ENCODE measurements around the gene SLK.

Gene SLK

DNA sequence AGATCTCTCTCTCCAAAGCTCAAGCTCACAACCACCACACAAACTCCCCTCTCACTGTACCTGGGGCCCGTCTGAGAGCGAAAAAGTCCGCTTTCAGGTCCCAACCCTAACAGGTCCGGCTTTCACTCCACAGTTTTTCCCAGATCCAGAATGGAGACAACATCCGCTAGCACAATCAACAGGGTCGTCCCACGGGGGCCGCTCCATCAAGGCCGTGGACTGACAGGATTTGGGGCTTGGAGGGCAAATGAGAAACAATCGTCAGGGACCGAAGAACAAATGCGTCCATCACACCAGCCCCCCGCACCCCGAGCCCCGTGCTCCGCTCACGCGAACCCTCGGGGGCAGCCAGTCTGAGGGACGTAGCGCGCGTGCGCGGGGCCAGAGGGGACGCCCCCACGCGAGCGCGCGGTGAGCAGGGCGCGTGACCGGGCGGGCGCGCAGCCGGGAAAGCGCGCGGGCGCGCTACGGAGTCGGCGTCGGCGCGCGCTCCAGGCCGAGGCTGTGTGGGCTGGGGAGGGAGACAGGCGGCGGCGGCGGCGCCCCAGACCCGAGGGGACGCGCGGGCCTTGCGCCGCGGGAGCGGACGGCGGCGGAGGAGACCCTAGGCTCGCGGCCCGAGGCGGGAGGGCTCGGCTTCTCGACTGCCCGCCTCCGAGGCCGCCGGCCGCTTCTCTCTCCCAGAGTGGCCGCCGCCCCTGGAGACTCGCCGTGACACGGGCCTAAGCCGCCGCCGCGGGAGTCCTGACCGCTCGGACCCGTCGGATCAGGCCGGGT lies at the start of gene SLK:
Gene SLK, plus strand, starts transcription at position 470 of the 777 bp plus-strand sequence. CDS start 606 bp downstream, outside the sequence.
- Histone ChIP-seq H3K27ac (peak within 1 kb of the TSS; percentile 60; the same call in 1 of the 2 replicates), H3K36me3 (ENCODE audit: insufficient read depth, low read length) (no peaks in the 10 kb centered on the region), H3K4me3 (peak within 1 kb of the TSS; percentile 91), H3K9ac (ENCODE audit: insufficient read length) (peak within 1 kb of the TSS; percentile 80), H3K9me3 (ENCODE audit: low read depth, low read length) (no peaks in the 10 kb centered on the region)
- TF ChIP-seq EZH2 (IDR thresholded peaks at IDR 0.05) (no peak), POLR2AphosphoS5 (IDR thresholded peaks at IDR 0.05; ENCODE audit: borderline replicate concordance, low read depth, low read length) (peak; percentile 75), FOXP2 (optimal IDR thresholded peaks at IDR 0.05; ENCODE audit: control extremely low read depth, extremely low read length, insufficient read depth) (no peak)
- no peak for DNase-seq (ENCODE audit: low read depth, low spot score)

DNA sequence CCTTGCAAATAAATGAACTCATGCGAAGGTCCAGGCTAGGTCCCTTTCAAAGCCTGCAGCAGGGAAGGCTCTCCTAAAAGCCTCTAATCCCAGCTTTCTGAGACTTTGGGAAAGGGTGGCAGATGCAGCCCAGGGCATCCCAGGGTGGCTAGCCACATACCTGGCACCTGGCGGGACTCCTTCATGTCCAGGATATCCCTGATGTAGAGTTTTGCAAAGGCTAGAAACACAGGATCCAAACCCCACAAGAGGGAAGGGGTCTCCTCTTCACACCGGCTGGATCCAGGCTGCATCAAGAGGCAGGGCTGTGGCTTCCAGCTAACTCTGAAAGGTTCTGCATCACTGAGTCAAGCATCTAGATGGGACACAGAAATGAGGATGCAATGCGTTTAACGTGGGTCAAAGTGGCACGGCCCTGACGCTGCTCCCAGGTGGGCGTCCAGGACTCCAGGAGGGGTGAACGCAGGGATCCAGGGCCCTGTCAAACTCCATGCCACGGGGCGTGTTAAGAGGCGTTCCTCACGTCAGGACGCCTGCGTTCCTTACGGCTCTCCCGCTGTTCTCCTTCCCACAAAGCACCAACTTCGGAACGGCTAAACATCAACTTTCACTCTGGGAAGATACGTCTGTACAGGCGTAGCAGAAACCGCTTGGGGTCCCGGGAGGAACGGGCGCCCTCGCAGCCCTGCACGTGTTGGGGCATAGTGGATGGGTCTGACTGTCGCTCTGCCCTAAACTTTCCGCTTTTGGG lies 49.5 kb upstream of the SLK start:
- peak overlapping the region; percentile 85 for H3K4me3 ChIP-seq
- peak overlapping the region; percentile 81 for H3K9ac ChIP-seq (ENCODE audit: insufficient read length)
- H3K27ac ChIP-seq = peak overlapping the region; percentile 62; the same call in 1 of the 2 replicates
- H3K36me3 ChIP-seq (ENCODE audit: insufficient read depth, low read length) = no peaks in the 10 kb centered on the region
- TF ChIP-seq EZH2 (IDR thresholded peaks at IDR 0.05) (no peak), FOXP2 (optimal IDR thresholded peaks at IDR 0.05; ENCODE audit: control extremely low read depth, extremely low read length, insufficient read depth) (no peak), POLR2AphosphoS5 (IDR thresholded peaks at IDR 0.05; ENCODE audit: borderline replicate concordance, low read depth, low read length) (no peak)
- DNase-seq (ENCODE audit: low read depth, low spot score) = no peak
- H3K9me3 ChIP-seq (ENCODE audit: low read depth, low read length) = no peaks in the 10 kb centered on the region

DNA sequence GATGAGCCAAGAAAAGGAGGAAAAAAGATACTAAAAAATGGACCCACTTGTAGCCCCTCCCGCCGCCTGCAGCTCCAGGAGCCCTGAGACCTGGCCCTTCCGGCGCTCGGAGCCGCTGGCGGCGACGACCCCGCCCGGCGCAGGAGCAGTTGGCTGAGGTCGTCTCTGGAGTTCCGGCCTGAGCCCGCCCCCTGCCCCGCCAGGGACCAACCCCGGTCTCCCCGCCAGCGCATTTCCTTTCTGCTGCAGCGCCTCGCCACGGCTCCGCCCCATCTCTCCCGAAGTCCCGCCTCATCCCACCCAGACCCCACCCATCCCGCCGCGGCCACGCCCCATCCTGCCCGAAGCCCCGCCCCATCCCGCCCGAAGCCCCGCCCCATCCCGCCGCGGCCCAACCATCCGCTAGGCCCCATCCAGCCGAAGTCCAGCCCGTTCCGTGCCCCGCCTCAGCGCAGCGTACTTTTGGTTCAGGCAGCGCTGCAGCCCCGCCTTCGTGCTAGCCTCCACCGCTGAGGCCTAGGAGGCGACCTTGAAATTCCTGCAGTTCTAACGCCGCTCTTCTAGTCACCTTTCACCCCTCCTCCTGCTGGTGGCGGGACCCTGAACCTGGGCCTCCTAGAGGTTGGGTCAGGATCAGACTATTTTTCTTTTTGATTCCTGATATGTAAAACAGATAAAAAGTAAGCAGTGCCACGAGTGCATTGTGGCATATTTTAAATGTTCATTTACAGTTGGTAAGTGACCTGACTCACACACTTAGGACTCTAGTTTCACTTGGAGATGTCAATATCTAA lies 48.7 kb upstream of the SLK start, which contains the start of gene STN1:
Gene STN1, minus strand, starts transcription at position 132 of the 794 bp plus-strand sequence. CDS start 590 bp downstream, outside the sequence.
- no peaks in the 10 kb centered on the region for H3K36me3 ChIP-seq (ENCODE audit: insufficient read depth, low read length)
- no peak for DNase-seq (ENCODE audit: low read depth, low spot score)
- H3K4me3 ChIP-seq = peak within 1 kb of the TSS; percentile 85
- H3K27ac ChIP-seq = peak within 1 kb of the TSS; percentile 62; the same call in 1 of the 2 replicates
- H3K9ac ChIP-seq (ENCODE audit: insufficient read length) = peak within 1 kb of the TSS; percentile 81
- TF ChIP-seq FOXP2 (optimal IDR thresholded peaks at IDR 0.05; ENCODE audit: control extremely low read depth, extremely low read length, insufficient read depth) = no peak
- peak; percentile 63 for TF ChIP-seq POLR2AphosphoS5 (IDR thresholded peaks at IDR 0.05; ENCODE audit: borderline replicate concordance, low read depth, low read length)
- TF ChIP-seq EZH2 (IDR thresholded peaks at IDR 0.05) = no peak
- H3K9me3 ChIP-seq (ENCODE audit: low read depth, low read length) = no peaks in the 10 kb centered on the region

DNA sequence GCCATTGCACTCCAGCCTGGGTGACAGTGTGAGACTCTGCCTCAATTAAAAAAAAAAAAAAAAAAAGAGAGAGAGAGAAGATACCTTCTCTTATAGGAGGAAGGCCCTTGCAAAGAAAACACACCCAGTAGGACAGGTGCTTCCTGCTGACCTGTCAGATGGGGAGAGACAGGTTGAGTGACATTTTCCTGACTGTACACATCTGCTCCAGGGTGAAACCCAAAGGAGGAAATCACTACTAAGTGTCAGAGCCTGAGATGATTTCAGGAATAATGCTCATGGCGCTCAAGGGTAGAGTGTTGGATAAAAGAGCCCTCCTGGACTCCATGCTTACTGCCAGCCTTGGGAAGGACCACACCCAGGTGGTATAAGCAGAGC lies 47.3 kb upstream of the SLK start:
- TF ChIP-seq EZH2 (IDR thresholded peaks at IDR 0.05) (no peak), POLR2AphosphoS5 (IDR thresholded peaks at IDR 0.05; ENCODE audit: borderline replicate concordance, low read depth, low read length) (no peak), FOXP2 (optimal IDR thresholded peaks at IDR 0.05; ENCODE audit: control extremely low read depth, extremely low read length, insufficient read depth) (no peak)

GRCh38 chr10:103921248-103921647 lies 45.7 kb upstream of the SLK start:
- DNase-seq (ENCODE audit: low read depth, low spot score) = no peak
- Histone ChIP-seq H3K9me3 (ENCODE audit: low read depth, low read length) (no peaks in the 10 kb centered on the region), H3K27ac (no peak overlapping the region), H3K9ac (ENCODE audit: insufficient read length) (no peak overlapping the region), H3K4me3 (no peak overlapping the region), H3K36me3 (ENCODE audit: insufficient read depth, low read length) (no peaks in the 10 kb centered on the region)
- TF ChIP-seq EZH2 (IDR thresholded peaks at IDR 0.05) (no peak), POLR2AphosphoS5 (IDR thresholded peaks at IDR 0.05; ENCODE audit: borderline replicate concordance, low read depth, low read length) (no peak), FOXP2 (optimal IDR thresholded peaks at IDR 0.05; ENCODE audit: control extremely low read depth, extremely low read length, insufficient read depth) (no peak)

More for the DNA sequence above, 47.3 kb upstream of the SLK start:
- H3K9me3 ChIP-seq (ENCODE audit: low read depth, low read length) = no peaks in the 10 kb centered on the region
- H3K27ac ChIP-seq = no peak overlapping the region
- H3K9ac ChIP-seq (ENCODE audit: insufficient read length) = no peak overlapping the region
- H3K4me3 ChIP-seq = no peak overlapping the region
- H3K36me3 ChIP-seq (ENCODE audit: insufficient read depth, low read length) = no peaks in the 10 kb centered on the region
- DNase-seq (ENCODE audit: low read depth, low spot score) = no peak

- Histone ChIP-seq H3K27ac (no peak overlapping the region), H3K36me3 (ENCODE audit: insufficient read depth, low read length) (no peaks in the 10 kb centered on the region), H3K9me3 (ENCODE audit: low read depth, low read length) (no peaks in the 10 kb centered on the region), H3K4me3 (no peak overlapping the region), H3K9ac (ENCODE audit: insufficient read length) (no peak overlapping the region)
- no peak for DNase-seq (ENCODE audit: low read depth, low spot score)
- TF ChIP-seq FOXP2 (optimal IDR thresholded peaks at IDR 0.05; ENCODE audit: control extremely low read depth, extremely low read length, insufficient read depth) (no peak), POLR2AphosphoS5 (IDR thresholded peaks at IDR 0.05; ENCODE audit: borderline replicate concordance, low read depth, low read length) (no peak), EZH2 (IDR thresholded peaks at IDR 0.05) (no peak)
Observed at GRCh38 chr10:103921750-103922195, 45.2 kb upstream of the SLK start.

DNA sequence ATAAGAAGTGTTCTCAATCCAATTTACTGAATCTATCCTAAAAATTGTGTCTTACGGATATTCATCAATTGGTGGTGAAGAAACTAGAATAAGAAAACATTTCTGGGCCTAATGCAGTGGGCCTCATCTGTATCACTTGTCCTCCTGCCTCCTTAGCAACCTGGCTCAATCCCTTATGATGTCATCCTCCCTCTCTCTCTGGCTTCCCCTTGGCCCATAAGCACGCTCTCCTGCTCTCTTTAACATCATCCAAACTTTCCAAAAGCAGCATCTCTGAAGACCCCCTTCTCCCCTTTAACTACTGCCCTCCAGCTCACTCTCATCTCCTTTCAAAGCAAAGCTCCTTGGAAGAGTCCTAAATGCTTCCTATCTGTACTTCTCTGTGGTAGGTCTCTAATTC lies 44.3 kb upstream of the SLK start:
- Histone ChIP-seq H3K36me3 (ENCODE audit: insufficient read depth, low read length) (no peaks in the 10 kb centered on the region), H3K4me3 (no peak overlapping the region), H3K9me3 (ENCODE audit: low read depth, low read length) (no peaks in the 10 kb centered on the region), H3K9ac (ENCODE audit: insufficient read length) (no peak overlapping the region), H3K27ac (no peak overlapping the region)
- TF ChIP-seq POLR2AphosphoS5 (IDR thresholded peaks at IDR 0.05; ENCODE audit: borderline replicate concordance, low read depth, low read length) = no peak
- TF ChIP-seq FOXP2 (optimal IDR thresholded peaks at IDR 0.05; ENCODE audit: control extremely low read depth, extremely low read length, insufficient read depth) = no peak
- no peak for TF ChIP-seq EZH2 (IDR thresholded peaks at IDR 0.05)
- DNase-seq (ENCODE audit: low read depth, low spot score) = no peak

All from SK-N-MC (cell line).